GM21619 (cell line): ENCODE measurements around the gene RBCK1.
"Not testable (repeated sequence)": the region's sequence is repeated elsewhere in the genome, so short reads cannot be mapped to it uniquely, and the experiment has no call there.

Source experiments
- ATAC-seq: cut with Tn5 transposase; IDR thresholded peaks from one replicate; pipeline ENCODE4 v1.9.1; 2021; ENCODE audit not compliant: unreplicated experiment

The RBCK1 gene

DNA sequence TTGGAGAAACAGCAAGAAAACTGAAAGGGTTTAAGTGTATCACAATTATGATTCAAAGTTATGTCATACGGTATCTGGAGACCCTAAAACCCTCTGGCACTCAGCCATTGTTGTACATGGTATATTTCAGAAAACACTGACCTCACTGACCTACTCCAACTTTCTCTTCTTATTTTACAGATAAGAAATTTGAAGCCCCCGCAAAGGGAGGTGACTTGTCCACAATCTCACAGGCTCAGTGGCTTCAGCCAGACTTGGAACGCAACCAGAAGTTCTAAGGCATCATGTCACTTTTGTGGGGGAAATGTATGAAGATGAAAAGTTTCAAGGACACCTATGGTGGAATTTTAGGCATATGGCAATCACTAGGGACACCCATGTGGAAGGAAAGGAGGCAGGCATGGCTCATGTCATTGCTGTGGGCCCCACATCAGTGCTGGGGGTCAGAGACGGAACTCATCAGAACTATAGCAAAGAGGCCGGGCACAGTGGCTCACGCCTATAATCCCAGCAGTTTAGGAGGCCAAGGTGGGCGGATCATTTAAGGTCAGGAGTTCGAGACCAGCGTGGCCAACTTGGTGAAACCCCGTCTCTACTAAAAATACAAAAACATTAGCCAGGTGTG is 32.7 kb upstream of the RBCK1 start:
- ATAC-seq, result no peak

DNA sequence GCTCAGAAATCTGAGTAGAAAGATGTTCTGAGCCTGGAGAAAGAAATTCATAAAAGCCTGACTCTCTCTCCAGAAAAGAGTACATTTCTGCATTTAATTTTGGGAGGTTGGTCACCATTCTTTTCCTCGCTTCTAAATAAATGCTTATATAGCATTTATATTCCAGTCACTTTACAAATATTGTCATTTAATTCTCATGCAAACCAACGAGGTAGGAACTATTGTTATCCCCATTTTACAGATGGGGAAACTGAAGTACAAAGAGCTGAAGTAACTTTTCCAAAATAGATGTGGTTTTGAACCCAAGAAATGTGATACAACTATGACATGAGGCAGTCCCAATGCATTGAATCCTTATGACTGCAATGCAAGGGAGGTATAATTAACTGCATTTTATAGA is 32.0 kb upstream of the RBCK1 start:
- no peak for ATAC-seq

DNA sequence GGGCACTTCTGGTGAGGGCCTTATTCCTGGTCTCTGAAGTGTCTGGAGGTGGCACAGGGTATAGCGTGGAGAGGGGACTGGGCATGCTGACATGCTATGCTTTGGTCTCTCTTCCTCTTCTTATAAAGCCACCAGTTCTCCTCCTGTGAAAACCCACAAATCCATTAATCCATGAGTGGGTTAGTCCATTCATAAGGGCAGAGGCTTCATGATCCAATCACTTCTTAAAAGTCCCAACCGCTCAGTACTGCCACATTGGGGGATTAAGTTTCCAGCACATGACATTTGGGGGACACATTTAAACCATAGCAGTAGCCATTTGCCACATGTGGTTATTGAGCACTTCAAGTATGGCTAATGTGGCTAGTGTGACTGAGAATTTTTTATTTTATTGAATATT is 31.3 kb upstream of the RBCK1 start:
- no peak for ATAC-seq

DNA sequence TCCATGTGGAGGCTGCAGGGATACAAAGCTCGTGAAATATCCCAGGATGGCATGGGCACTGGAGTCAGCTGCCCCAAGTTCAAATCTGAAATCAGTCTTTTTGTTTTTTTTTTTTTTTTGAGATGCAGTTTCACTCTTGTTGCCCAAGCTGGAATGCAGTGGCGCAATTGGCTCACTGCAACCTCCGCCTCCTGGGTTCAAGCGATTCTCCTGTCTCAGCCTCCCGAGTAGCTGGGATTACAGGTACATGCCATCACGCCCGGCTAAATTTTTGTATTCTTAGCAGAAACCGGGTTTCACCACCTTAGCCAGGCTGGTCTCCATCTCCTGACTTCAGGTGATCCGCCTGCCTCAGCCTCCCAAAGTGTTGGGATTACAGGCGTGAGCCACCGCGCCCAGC is 30.5 kb upstream of the RBCK1 start:
- ATAC-seq, result not testable (repeated sequence)

DNA sequence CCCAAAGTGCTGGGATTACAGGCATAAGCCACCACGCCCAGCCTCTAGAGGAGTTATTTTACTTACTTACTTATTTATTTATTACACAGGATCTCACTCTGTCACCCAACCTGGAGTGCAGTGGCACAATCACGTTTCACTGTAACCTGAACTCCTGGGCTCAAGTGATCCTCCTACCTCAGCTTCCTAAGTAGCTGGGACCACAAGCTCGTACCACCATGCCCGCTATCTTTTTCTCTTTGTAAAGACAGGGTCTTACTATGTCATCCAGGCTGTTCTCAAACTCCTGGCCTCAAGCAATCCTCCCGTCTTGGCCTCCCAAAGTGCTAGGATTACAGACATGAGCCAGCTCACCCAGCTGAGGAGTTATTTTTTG is 29.1 kb upstream of the RBCK1 start:
- no peak for ATAC-seq

DNA sequence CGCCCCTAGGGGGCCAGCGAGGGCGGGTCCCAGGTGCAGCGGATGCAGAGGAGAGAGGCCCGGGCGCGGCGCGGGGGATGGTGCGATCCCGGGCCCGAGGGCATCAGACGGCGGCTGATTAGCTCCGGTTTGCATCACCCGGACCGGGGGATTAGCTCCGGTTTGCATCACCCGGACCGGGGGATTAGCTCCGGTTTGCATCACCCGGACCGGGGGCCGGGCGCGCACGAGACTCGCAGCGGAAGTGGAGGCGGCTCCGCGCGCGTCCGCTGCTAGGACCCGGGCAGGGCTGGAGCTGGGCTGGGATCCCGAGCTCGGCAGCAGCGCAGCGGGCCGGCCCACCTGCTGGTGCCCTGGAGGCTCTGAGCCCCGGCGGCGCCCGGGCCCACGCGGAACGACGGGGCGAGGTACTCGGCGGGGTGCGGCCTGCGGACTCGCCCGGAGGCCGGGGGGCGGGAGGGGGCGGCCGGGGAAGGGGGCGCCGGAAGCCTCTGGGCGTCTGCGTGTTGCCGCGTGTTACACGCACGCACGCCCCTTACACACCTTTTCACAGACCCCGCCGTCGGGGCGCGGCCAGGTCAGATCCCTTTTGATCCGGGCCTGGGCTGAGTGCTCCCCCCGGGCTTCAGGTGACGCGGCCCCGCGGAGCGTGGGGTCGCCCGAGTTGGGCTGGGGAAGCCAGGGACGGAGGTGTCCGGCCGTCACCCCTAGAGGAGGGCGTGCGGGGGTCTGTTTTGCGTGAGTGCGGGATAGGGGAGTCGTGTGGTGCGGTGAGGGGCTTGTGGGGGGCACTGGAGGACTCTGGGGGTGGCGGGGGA is 27.1 kb upstream of the RBCK1 start:
- peak; percentile 56 for ATAC-seq

DNA sequence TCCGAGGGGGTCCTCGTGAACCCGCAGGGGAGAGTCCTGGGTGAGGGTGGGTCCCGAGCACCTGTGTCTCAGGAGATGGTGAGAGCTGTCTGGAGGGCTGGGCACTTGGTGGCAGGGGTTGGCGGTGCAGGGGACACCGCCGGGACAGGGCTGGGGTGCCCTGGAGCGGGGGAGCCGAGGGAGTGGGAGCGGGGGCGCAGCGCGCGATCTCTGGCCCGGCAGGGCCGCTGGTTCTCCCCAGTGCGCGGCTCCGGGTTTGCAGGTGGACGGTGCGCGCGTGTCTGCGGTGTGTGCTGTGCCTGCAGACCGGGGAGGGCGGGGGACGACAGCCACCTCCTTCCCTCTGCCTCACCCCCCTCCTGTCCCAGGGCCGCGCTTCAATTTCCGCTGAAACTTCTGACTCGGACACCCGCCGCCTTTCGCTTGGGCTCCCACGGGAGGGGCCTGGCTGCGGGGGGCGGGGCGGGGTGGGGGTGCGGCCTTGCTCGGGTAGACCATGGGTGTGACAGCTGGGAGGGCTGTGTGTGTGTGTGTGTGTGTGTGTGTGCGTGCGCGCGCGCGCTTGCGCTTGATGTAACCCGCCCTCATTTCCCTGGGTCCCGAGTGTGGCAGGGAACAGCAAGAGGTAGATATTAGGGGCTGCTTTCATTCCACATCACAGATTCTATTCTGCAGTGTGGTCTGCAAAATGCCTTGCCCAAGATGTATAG is 26.4 kb upstream of the RBCK1 start:
- peak; percentile 62 for ATAC-seq

DNA sequence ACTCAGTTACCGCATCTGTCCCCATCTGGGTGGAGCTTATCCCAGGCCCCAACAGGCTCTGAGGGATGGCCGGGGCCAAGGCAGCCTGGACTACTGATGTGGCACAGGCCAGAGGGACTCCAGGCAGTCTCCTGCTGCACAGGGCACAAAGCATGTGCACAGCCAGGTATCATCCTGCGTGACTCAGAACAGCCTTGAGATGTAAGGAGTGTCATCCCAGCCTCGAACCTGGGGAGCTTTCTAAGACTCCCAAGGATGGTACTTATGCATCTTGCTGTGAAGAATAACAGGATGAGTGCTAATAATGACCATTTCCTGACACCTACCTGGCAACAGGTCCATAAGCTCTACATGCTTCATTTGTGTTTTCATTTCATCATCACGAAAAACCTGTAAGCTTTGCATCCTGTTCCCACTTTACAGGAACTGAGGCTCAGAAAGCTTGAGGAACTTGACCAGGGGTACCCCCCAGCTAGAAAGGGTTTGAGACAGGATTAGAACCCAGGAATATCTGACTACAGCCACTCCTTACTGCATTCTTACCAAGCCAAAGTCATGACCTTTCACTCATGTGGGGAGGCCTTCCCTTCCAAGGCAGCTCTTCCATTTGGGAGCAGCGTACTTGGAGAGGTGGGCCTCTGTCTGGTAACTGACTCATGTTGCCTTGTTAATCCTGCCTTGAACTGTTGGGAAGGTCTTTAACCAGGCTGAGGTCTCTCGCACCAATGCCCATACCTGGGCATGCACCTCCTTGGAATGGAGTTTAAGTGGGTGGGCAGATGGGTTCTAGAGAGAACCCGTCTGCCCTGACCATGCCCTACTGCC is 25.6 kb upstream of the RBCK1 start:
- no peak for ATAC-seq

DNA sequence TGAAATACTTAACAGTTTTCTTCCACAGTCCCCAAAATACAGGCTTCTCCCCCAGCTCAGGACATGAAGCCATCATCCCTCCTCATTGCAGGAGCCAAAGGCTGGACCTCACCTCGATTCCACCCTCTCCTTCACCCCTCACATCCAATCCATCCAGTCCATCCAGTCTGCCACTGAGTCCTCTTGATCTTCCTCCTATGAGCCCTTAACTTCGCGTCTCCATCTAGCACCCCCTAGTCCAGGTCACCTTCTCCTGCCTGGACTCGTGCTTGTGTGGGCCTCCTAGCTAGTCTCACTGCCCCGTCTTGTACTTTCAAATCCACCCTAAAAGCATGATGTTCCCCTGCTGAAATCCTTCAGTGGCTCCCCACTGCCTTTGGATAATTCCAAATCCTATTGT is 24.2 kb upstream of the RBCK1 start:
- ATAC-seq, result no peak

DNA sequence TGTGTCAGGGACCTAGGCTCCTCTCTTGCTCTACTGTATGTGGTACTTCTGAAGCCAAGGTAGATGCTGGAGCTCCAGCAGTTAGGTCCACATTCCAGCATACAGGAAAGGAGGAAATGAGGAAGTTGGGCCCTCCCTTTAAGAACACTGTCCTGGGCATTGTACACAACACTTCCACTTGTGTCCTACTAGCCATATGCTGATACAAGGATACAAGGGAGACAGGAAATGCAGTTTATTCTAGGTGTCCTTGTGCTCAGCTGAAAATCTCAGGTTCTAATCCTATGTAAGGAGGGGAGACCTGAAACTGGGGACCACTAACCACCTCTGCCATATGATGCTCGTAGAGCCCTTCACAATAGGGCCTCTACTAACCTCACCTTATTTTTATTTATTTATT is 23.4 kb upstream of the RBCK1 start:
- ATAC-seq, result no peak

DNA sequence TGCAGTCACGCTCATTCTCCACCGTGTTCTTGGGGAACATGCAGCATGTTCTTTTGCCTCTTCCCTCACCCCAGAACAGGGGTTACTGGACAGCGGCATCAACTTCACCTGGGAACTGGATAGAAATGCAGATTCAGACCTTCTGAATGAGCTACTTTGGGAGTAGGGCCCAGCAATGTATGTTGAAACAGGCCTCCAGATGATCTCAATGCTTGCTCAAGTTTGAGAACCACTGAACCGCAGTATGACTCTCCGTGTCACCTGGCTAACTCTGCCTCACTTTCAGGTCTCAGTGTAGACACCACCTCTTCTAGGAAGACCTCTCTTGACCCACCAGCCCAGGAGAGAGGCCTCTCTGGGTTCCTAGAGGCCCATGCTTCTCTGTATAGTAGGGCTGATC is 22.7 kb upstream of the RBCK1 start:
- no peak for ATAC-seq

DNA sequence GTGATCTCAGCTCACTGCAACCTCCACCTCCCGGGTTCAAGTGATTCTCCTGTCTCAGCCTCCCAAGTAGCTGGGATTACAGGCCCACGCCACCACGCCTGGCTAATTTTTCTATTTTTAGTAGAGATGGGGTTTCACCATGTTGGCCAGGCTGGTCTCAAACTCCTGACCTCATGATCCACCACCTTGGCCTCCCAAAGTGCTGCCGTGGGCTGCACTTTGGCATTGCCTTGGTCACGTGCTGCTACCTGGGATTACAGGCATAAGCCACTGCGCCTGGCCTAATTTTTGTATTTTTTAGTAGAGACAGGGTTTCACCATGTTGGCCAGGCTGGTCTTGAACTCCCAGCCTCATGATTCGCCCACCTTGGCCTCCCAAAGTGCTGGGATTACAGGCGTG is 21.5 kb upstream of the RBCK1 start:
- not testable (repeated sequence) for ATAC-seq

DNA sequence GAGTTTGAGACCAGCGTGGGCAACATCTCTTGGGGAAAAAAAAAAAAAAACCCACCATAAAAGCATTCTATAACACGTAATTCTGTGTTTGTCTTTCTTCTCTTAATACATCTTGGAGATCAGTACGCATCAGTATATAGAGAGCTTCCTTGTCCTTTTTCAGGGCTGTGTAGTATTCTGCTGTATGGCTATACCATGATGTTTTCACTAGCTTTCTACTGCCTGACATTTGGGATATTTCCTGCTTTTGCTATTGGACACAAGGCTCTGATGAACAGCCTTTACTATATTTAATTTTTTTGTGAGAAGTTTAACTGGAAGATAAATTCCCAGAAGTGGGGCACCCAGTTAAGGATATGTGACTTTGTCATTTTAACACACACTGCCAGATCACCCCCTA is 20.6 kb upstream of the RBCK1 start:
- ATAC-seq, result no peak

DNA sequence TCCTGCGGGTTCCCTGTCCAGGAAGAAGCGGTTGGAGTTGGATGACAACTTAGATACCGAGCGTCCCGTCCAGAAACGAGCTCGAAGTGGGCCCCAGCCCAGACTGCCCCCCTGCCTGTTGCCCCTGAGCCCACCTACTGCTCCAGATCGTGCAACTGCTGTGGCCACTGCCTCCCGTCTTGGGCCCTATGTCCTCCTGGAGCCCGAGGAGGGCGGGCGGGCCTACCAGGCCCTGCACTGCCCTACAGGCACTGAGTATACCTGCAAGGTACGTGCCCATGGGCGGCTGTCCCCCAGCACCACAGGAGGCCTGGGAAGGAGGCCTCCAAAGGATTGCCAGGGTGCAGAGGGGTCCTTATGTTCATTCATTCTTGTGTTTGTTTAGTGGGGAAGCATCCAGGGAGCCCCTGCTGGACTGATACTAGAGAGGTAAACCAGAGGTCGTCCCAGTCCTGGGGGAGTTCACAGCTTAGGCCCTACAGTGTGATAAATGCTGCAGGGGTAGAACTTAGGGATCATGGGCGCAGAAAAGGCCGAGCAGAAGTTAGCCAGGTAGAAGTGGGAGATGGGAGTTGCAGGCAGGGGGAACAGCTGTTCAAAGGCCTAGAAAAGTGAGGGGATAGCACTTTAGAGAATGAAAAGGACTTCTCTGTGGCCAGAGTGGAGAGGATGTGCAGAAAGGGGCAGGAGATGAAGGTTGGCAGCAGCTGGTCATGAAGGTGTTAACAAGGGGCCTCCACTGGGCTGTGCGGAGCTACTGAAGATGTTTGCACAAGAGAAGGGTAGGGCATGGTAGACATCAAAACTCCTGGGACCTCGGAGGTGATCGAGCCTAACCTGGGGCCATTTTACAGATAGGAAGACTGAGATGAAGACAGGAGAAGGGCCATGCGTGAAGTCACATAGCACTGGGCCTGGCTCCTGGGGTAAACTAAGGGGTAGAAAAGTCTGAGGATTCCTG is 19.8 kb upstream of the RBCK1 start:
- ATAC-seq, result no peak

DNA sequence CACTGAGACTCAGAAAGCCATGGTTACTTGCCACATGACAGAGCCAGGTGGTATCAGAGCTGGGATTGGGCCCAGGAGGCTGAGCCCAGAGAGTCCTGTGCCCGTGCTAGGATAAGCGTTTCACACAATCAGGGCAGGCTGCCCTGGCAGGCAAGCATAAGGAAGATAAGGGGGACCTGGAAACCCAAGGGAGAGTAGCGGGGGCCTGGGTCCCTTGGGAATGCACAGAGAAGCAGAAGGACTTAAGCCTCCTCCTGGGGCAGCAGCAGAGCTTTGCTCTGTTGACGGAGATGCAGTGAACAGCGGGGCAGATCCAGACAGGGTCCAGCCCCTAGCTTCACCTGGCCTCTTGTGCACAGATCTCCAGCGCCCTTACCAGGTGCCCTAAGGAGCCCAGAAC is 18.9 kb upstream of the RBCK1 start:
- ATAC-seq, result no peak

DNA sequence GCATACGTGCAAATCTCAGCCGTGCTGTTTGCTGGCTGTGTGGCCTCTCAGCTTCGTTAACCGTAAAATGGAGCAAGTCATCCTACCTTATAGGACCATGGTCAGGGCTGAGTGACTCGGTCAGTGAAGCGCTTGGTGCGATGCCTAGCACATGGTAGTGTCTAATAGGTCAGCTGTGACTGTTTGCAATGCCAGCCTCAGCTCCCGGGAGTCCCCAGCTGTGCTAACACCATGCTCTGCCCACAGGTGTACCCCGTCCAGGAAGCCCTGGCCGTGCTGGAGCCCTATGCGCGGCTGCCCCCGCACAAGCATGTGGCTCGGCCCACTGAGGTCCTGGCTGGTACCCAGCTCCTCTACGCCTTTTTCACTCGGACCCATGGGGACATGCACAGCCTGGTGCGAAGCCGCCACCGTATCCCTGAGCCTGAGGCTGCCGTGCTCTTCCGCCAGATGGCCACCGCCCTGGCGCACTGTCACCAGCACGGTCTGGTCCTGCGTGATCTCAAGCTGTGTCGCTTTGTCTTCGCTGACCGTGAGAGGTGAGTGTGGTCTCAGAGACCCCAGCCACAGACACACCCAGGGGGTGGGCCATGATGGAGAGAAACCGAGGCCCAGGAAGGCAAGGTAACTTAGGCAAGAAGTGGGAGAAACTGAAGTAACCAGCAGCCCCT is 16.9 kb upstream of the RBCK1 start:
- ATAC-seq, result no peak

DNA sequence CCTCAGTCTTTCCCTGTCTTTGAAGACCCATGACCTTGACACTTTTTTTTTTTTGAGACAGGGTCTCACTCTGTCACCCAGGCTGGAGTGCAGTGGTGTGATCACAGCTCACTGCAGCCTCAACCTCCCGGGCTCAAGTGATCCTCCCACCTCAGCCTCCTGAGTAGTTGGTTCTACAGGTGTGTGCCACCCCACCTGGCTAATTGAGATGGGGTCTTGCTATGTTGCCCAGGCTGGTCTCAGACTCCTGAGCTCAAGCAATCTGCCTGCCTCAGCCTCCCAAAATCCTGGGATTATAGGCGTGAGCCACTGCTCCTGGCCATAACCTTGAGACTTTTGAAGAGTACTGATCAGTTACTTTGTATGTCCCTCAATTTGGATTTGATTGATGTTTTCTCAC is 14.8 kb upstream of the RBCK1 start:
- not testable (repeated sequence) for ATAC-seq

DNA sequence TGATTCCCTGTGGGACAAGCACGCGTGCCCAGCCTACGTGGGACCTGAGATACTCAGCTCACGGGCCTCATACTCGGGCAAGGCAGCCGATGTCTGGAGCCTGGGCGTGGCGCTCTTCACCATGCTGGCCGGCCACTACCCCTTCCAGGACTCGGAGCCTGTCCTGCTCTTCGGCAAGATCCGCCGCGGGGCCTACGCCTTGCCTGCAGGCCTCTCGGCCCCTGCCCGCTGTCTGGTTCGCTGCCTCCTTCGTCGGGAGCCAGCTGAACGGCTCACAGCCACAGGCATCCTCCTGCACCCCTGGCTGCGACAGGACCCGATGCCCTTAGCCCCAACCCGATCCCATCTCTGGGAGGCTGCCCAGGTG is 11.9 kb upstream of the RBCK1 start:
- ATAC-seq, result no peak

DNA sequence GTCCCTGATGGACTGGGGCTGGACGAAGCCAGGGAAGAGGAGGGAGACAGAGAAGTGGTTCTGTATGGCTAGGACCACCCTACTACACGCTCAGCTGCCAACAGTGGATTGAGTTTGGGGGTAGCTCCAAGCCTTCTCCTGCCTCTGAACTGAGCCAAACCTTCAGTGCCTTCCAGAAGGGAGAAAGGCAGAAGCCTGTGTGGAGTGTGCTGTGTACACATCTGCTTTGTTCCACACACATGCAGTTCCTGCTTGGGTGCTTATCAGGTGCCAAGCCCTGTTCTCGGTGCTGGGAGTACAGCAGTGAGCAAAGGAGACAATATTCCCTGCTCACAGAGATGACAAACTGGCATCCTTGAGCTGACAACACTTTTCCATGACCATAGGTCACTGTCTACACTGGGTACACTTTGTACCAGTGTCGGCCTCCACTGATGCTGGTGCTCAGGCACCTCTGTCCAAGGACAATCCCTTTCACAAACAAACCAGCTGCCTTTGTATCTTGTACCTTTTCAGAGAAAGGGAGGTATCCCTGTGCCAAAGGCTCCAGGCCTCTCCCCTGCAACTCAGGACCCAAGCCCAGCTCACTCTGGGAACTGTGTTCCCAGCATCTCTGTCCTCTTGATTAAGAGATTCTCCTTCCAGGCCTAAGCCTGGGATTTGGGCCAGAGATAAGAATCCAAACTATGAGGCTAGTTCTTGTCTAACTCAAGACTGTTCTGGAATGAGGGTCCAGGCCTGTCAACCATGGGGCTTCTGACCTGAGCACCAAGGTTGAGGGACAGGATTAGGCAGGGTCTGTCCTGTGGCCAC is 11.3 kb upstream of the RBCK1 start:
- no peak for ATAC-seq
